Transverse colon (tissue), 4 donors: ENCODE data around the gene MOB3B. TPM values are rescaled to one million over a fixed set of nuclear protein-coding genes. Genes with fewer than 3 reads are reported as not detected.

ENCODE experiments used
- DNase-seq: peaks from one replicate; pipeline ENCODE4 v3.0.0-alpha.2; 2019
- H3K27ac ChIP-seq, 4 donors: fragments of 200-600 bp; sonication (generic); 2 replicates each; pipeline ENCODE4 v1.5.1; 2016 to 2018; ENCODE audit warnings: inconsistent platforms in 4 of 4
- H3K27me3 ChIP-seq: fragments of 200-600 bp; sonication (generic); 2 replicates; pipeline ENCODE4 v1.5.1; 2017; ENCODE audit warnings: inconsistent platforms
- H3K36me3 ChIP-seq, 4 donors: fragments of 200-600 bp; sonication (generic); 2 replicates each; pipeline ENCODE4 v1.5.1; 2017 to 2019; ENCODE audit warnings: inconsistent platforms in 4 of 4
- H3K4me1 ChIP-seq, 4 donors: fragments of 200-600 bp; sonication (generic); 2 replicates each; pipeline ENCODE4 v1.5.1; 2017 to 2020; ENCODE audit warnings: inconsistent platforms in 4 of 4
- H3K4me3 ChIP-seq, 4 donors: fragments of 200-600 bp; sonication (generic); 1 replicate in 1 of 4; 2 replicates in 3 of 4; pipeline versions ENCODE4 v1.5.1 to v1.6.1; 2017 to 2019; ENCODE audit warnings: inconsistent platforms in 4 of 4
- H3K9me3 ChIP-seq, 2 donors: fragments of 200-600 bp; sonication (generic); 2 replicates each; pipeline ENCODE4 v1.5.1; 2017 to 2019; ENCODE audit warnings: inconsistent platforms in 2 of 2
- CTCF ChIP-seq, 5 experiments: fragments of 200-600 bp in 3 of 5; fragments of 450-650 bp in 2 of 5; sonication (generic) in 3 of 5; IDR thresholded peaks; 1 replicate in 2 of 5; 2 replicates in 3 of 5; pipeline ENCODE4 v1.5.1; 2016 to 2017; ENCODE audit warnings: antibody characterized with exemption in 5 of 5, inconsistent platforms in 3 of 5, mild to moderate bottlenecking in 2 of 5, moderate library complexity in 1 of 5
- EP300 ChIP-seq: sonication (generic); formaldehyde crosslinking; IDR thresholded peaks from one replicate; pipeline ENCODE4 v1.6.1; 2017; ENCODE audit warnings: antibody characterized with exemption, low read depth
- POLR2A ChIP-seq: fragments of 450-650 bp; IDR thresholded peaks from one replicate; pipeline ENCODE4 v1.6.1; 2016; ENCODE audit warnings: antibody characterized with exemption, mild to moderate bottlenecking, moderate library complexity
- POLR2AphosphoS5 ChIP-seq, 3 donors: sonication (generic); formaldehyde crosslinking; IDR thresholded peaks; one replicate each; pipeline ENCODE4 v1.6.1; 2016; ENCODE audit warnings: antibody characterized with exemption in 3 of 3
- WGBS, 2 donors: methylation state at CpG; one replicate each; pipeline ENCODE4 v1.1.5; 2018; ENCODE audit warnings: low coverage in 1 of 2; 5-methylcytosine and 5-hydroxymethylcytosine counted together
- in situ Hi-C, 4 donors: fragments of 200-750 bp; cut with MboI; loops; one replicate each; pipeline versions ENCODE4 v1.15.0 to v1.15.1; 2017; ENCODE audit warnings: low sequenced_read_pairs in 3 of 4, low pct_ligation_motif_present in 1 of 4, low pct_unique_long_range_greater_than_20kb in 1 of 4
- intact Hi-C: fragments of 100-400 bp; cut with DNase I; formaldehyde crosslinking; loops from one replicate; pipeline ENCODE4 v1.15.1; 2023; ENCODE audit warnings: low total_unique reads
- total RNA-seq, 4 donors: library from RNA; depleted of rRNA; stranded (reverse); fragments of >200 nt; gene quantifications; one replicate each; pipeline ENCODE4 v1.1.0, GENCODE V29; 2016

The MOB3B gene
- total RNA-seq, 4 donors from 2014 or later = 18.3 to 39.7 (median 29.1) TPM

- in situ Hi-C loops (loop anchor here in 2 of 4 donors (25.0 kb wide), 2 partner anchors 416 to 491 kb away; partner anchors contain the start of gene TEK (in 1 of the 2)), intact Hi-C loops (loop anchor here (5.0 kb wide), 1 partner anchor 196 kb away; no protein-coding TSS in a partner anchor)
- H3K27me3 ChIP-seq = no peaks in the 10 kb centered on the region
- H3K4me1 ChIP-seq = peaks cover 11 to 46% (median 21%) of the 10 kb centered on the region in 4 donors
- peak; percentile 91 for DNase-seq
- H3K27ac ChIP-seq = peak overlapping the region; percentile 95 to 97 (median 95)
- H3K4me3 ChIP-seq = peak overlapping the region; percentile 57 to 90 (median 79)
- H3K9me3 ChIP-seq = no peaks in the 10 kb centered on the region
- H3K36me3 ChIP-seq = no peaks in the 10 kb centered on the region
- WGBS, 2 donors = 0 to 5% methylated on average over 10 to 36 of the region's 44 CpGs
- TF ChIP-seq EP300 = no peak
- peak; percentile 71 for TF ChIP-seq POLR2A
- no peak for TF ChIP-seq CTCF (IDR thresholded peaks at IDR 0.05)
- peak; percentile 66 to 91 (median 91) for TF ChIP-seq POLR2AphosphoS5 (IDR thresholded peaks at IDR 0.05)
Measured at GRCh38 chr9:27528076-27528885, 1.3 kb downstream of the MOB3B start.

- WGBS, 2 donors = 36% methylated on average over 8 of the region's 8 CpGs; no CpG with 5 or more reads in 1 of the 2 donors
- no peak for TF ChIP-seq EP300
- TF ChIP-seq POLR2A = no peak
- TF ChIP-seq CTCF (IDR thresholded peaks at IDR 0.05) = no peak
- TF ChIP-seq POLR2AphosphoS5 (IDR thresholded peaks at IDR 0.05) = no peak
- DNase-seq = no peak
- no peaks in the 10 kb centered on the region for H3K9me3 ChIP-seq
- intact Hi-C loops (loop anchor here (5.0 kb wide), 1 partner anchor 195 kb away; no protein-coding TSS in a partner anchor), in situ Hi-C loops (loop anchor here in 2 of 4 donors (25.0 kb wide), 2 partner anchors 415 to 490 kb away; partner anchors contain the start of gene TEK (in 1 of the 2))
- no peaks in the 10 kb centered on the region for H3K36me3 ChIP-seq
- peaks cover 11 to 45% (median 20%) of the 10 kb centered on the region in 4 donors for H3K4me1 ChIP-seq
- H3K4me3 ChIP-seq = peak overlapping the region; percentile 57 to 90 (median 79)
- peak overlapping the region; percentile 95 to 97 (median 95) for H3K27ac ChIP-seq
- no peaks in the 10 kb centered on the region for H3K27me3 ChIP-seq
Measured at GRCh38 chr9:27527702-27528075, 1.9 kb downstream of the MOB3B start.

GRCh38 chr9:27524236-27524635 is 5.4 kb downstream of the MOB3B start, which contains the start of gene IFNK:
Gene IFNK (plus strand): TSS chr9:27524290. CDS start chr9:27524337, 47 bp downstream.
- in situ Hi-C loops (no loop called here), intact Hi-C loops (no loop called here)
- Histone ChIP-seq H3K9me3 (no peaks in the 10 kb centered on the region), H3K27ac (no peak within 1 kb of the TSS), H3K4me3 (no peak within 1 kb of the TSS), H3K4me1 (peaks cover 11 to 24% (median 19%) of the 10 kb centered on the region in 4 donors), H3K36me3 (no peaks in the 10 kb centered on the region), H3K27me3 (no peaks in the 10 kb centered on the region)
- TF ChIP-seq CTCF (IDR thresholded peaks at IDR 0.05) = no peak
- TF ChIP-seq POLR2AphosphoS5 (IDR thresholded peaks at IDR 0.05) = no peak
- TF ChIP-seq EP300 = no peak
- no peak for TF ChIP-seq POLR2A
- WGBS, 2 donors = 77 to 100% methylated on average over 1 to 2 of the region's 2 CpGs
- DNase-seq = no peak

- Histone ChIP-seq H3K36me3 (no peaks in the 10 kb centered on the region), H3K9me3 (no peaks in the 10 kb centered on the region), H3K27me3 (no peaks in the 10 kb centered on the region), H3K4me1 (peaks cover 11 to 24% (median 17%) of the 10 kb centered on the region in 4 donors), H3K4me3 (no peak overlapping the region), H3K27ac (no peak overlapping the region)
- intact Hi-C loops (no loop called here), in situ Hi-C loops (no loop called here)
- TF ChIP-seq POLR2AphosphoS5 (IDR thresholded peaks at IDR 0.05) = no peak
- no peak for TF ChIP-seq CTCF (IDR thresholded peaks at IDR 0.05)
- TF ChIP-seq EP300 = no peak
- TF ChIP-seq POLR2A = no peak
- DNase-seq = no peak
Measured at GRCh38 chr9:27523141-27523540, 6.5 kb downstream of the MOB3B start.
